DMS53 treated with DMSO at 0.1 percent for 48 hours (cell line): ENCODE measurements around the gene LRP2.
"Not testable (repeated sequence)": the region's sequence is repeated elsewhere in the genome, so short reads cannot be mapped to it uniquely, and the experiment has no call there.

Experiments
- DNase-seq: peaks from one replicate; lab custom pipeline; 2025; ENCODE audit not compliant: unreplicated experiment; lab: John Stamatoyannopoulos, UW

LRP2 gene

DNA sequence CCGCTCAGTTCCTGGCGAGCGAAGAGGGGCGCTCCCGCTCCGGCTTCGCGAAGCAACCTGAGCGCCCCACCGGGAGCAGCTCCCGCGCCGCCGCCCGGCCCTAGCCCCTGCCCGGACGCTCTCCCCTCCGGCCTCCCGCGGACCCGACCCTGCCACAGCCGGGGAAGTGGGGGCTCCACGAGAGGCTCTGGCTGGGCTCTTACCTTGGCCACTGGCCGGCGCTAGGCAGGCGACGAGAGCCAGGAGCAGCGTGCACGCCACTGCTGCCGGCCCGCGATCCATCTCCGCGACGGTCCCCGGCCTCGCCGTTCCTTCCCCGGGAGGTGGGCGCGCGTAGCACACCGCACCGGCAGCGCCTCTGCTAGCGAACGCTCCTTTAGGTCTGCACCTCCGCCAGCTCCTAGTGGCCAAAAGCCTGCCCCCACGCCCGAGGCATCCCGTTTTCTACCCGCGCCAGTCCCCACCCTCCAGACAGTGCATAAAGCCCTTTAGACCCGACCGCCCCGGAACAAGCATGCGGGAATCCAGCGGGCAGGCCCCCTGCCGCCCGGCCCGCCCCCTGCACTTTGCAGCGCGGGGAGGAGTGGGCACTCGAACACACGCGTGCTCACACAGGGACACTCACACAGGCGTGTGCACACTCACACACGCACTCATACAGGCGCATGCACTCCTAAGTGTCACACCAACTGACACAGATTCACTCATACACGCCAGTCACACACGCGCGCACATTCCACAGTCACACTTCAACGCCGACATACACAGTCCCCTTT, at the start of gene LRP2:
Gene LRP2 (minus strand): TSS at position 417 of the 776 bp plus-strand sequence. CDS start 135 bp downstream, at position 282.
- peak; percentile 25 for DNase-seq

DNA sequence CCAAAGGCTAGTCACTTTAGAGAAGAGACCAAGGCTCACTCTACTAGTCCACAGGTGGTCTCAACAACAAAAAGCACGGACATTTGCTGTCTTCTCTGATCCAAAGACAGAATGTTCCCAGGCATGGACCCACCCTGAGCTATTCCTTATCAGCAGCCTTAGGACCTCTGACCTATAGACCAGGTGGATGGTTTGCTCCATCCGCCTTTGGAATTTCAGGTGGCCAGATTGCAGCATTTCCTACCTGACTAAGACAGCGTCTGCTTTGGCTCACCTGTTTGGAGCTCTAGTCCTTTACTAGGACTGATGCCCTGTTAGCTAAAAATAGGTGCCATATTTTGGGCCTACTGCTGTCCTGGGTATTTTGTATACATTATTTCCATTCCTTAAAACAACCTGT, 44.6 kb upstream of the LRP2 start:
- DNase-seq = no peak

DNA sequence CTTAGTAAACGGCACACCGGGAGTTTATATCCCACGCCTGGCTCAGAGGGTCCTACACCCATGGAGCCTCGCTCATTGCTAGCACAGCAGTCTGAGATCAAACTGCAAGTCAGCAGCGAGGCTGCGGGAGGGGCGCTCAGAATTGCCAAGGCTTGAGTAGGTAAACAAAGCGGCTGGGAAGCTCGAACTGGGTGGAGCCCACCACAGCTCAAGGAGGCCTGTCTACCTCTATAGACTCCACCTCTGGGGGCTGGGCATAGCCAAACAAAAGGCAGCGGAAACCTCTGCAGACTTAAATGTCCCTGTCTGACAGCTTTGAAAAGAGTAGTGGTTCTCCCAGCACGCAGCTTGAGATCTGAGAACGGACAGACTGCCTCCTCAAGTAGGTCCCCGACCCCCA, 37.2 kb upstream of the LRP2 start:
- DNase-seq = not testable (repeated sequence)

DNA sequence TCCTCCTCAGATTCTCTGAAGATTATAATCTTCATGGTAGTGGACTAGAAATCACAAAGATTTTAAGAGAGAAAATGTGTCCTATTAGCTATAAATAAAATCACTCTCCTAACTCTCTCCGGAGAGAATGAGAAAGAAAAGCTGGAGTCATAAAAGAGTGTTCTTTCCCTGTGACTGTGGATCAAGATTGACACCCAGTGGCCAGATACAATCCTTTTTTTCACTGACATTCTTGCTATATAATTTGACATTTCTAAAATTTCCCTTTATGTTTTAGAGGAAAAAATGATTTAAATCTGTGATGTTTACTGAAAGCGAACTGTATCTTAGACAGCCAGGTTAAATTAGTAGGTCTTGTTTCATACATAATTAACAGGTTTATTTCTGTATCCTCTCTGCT, 35.4 kb upstream of the LRP2 start:
- DNase-seq = peak; percentile 51

DNA sequence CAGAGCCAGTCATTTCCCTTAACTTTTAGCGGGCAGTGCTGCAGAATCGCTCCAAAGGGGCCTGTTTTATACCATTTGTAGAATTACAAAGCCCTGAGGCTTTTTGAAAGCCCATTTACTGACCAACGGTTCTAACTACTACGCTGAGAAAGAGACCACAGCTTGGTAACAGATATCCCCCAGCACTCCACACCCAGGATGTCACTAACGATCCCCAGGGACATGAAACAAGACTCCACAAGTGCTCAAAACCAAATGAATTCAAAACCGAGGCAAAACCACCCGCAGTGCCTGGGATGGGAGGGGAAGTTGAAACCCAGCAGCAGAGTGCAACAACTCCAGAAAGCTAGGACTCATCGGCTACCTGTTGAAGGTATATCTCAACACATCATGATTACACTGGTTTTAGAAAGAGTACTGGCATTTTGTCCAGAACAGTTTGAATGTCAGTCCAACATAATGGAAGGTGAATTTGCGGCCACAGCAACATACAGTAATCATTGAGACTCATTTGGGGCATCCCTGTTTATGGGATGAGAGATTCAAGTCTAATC, 33.6 kb upstream of the LRP2 start:
- no peak for DNase-seq

DNA sequence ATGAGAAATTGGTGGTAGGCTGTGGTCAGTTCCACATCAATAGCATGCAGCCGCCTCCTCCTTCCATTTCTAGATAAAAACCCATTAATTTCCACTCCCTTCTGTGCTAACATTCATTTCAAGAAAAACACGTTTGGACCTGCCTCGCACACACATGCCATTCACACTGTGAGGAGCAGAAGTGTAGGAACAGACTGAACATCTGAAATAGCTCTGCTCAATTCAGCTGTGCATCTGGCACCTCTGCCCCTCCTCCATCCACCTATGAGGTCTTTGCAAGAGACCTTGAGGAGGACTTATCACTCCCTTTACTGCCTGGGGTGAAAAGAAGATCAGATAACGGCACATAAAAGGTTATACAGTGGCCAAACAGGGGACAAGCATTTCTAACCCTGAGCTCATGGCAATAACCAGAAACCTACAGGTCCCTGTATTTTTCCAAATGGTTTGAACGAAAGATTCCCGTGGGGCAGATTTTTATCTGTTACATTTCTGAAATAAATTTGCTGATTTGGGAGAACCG, 30.8 kb upstream of the LRP2 start:
- DNase-seq = no peak

DNA sequence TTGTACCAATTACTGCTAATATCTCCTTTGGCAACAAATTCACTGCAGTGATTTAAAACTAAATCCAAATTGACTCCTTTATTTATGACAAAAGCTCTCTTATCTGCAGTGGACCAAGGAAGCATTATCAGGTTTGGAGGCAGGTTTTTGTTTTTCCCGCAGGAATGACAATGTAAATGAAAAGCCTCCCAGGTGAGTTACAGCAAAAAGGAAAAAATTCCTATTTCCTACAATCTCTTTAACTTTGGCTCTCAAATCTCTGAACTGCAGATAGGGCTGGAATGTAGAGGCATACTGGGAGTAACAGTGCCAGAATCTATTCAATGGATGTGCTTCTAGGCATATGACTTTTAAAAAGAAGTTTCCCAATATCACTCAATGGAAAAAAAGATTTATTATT, 28.9 kb upstream of the LRP2 start:
- DNase-seq = no peak

DNA sequence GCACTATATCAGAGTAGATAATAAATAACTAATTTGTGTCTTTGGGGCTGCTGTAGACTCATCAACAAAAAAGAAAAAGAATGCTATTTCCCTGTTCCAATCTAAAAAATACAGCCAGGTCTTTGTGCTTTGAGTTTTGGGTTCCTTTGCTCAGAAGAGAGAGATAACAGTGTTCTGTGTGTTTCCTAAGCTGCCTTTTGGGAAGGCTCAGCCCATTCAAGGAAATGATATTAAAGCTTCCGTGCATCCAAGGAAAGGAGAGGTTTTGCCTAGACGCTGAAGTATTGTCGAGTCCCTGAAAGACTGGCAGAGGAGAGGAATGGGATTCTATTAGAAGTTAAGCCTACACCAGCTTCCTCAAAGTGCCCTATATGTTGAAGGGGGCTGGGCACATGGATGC, 25.8 kb upstream of the LRP2 start:
- no peak for DNase-seq

DNA sequence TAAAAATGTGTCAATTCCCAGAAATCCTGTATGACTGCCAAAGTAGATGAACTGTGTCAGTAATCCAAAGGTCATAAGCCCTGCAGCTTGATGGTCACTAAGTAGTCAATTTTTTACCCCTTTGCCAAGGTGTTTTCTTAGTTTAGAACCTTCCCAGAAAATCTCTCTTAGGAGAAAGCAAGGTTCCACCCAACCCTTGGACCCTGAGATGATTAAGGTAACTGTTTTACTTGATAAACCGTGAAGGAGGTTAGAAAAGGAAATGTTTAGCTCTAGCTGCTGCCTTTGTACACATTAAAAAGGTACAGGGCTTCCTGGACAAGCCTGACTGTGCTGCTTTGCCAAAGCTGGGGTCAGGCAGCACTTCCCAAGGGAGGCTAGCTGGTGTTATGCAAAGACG, 24.4 kb upstream of the LRP2 start:
- no peak for DNase-seq

DNA sequence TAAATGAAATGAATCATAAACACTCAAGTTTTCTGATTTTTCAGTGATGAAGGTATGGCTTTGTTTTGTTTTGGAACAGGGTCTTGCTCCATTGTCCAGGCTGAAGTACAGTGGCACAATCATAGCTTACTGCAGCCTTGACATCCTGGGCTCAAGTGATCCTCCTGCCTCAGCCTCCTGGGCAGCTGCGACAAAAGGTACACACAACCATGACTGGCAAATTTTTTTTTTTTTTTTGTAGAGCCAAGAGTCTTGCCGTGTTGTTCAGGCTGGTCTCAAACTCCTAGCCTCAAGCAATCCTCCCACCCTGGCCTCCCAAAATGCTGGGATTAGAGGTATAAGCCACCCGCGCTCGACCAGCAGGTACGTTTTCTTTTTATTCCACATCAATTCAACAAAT, 22.5 kb upstream of the LRP2 start:
- no peak for DNase-seq

DNA sequence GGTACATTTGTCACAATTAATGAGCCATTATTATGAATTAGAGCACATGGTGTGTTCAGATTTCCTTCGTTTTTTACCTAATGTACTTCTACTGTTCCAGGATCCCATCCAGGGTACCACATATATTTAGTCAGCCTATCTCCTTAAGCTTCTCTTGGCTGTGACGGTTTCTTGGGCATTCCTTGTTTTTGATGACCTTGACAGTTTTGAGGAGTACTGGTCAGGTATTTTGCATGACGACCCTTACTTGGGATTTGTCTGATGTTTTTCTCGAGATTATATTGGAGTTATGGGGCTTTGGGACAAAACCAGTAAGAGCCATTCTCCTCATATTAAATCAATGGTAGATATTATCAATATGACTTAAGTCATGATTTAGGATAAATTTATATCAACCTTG, 10.2 kb upstream of the LRP2 start:
- DNase-seq = no peak

DNA sequence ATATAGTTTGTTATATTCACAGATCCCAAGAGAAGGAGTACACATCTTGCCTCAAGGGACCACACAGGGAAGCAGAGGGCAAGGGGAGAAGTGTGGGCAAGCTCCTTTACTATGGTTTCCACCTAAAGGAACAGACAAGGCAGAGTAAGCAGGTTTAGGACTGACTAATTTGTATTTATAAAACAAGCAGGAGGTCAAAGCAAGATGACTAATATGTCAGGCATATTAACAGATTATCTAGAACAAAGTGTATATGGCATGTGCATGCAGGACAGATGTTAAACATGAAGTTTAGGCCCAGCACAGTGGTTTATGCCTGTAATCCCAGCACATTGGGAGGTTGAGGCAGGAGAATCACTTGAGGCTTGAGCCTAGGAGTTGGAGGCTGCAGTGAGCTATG, 3.7 kb upstream of the LRP2 start:
- DNase-seq = no peak

DNA sequence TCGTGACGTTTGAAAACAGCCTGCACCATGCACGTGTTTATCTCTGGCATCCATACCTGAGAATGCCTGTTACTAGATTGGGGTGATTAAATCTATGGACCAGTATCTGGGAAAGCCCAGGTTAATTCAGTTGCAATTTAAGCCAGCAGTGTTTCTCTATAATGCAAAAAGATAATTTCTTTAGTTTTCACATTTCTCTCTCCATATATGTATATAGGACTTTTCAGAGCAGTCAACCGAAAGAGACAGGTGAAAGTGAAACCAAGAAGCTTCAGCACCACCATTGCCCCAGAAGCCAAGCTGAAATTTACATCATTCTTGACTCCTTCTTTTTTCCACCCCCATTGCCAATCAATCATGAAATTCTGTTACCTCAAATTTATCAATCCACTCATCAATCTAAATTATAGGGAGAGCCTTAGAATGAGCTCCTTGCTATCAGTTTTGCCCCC, 2.7 kb upstream of the LRP2 start:
- DNase-seq = peak; percentile 70

DNA sequence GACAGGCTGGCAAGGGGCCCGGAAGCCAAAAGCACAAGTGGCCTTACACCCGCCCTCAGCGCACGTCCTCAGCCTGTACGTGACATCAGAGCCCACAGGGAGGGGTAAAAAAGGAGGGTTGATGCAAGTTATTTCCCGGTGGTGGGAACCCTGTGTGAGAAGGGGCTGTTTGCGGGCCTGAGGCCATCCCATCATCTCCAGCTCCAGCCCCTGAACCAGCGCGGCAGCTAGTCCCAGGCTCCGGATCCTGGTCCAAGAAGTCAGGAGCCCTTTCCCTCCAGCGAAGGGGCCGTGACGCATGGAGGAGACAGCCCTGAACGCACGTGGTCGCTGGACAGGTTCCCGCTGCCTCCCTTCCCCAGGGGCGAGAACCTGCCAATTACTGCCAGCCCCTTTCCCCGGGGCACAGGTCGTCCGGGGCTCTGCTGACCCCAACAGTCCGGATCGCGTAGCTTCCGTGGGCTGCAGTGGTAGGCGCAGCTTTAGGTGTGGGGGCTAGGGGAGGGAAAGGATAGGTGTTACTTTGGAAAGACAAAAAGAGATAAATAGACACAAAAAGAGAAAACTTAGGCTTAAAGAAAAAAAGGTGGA, 1.3 kb upstream of the LRP2 start:
- DNase-seq = peak; percentile 72

DNA sequence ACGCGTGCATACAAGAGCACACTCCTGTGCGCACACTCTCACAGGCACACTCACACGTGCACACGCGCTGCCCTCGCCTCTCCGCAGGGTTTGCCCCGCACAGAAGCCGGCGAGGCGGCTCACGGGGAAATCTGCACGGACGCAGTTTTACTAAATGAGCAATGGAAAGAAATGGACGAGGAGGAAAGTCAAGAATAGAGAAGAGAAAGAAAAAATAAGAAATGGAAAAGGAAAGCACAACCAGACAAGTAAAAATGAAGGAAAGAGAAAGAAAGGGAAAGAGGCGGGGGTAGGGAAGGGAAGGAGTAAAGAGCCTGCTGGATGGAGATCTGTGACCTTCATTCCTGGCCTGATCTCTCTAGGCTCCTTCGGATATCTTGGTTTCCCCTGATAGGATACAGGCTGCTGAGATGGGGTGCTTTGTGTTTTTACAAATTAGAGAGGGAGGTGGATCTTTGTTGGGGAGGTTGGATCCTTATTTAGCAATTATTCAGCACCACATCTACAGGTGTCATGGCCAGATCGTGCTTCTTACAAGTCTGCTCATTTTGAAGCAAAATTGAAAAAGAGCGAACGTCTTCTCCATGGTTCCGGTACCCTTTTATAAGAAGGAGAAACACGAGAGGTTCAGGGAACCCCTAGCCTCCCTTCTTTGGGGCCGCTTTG, 693 bp upstream of the LRP2 start:
- peak; percentile 50 for DNase-seq

DNA sequence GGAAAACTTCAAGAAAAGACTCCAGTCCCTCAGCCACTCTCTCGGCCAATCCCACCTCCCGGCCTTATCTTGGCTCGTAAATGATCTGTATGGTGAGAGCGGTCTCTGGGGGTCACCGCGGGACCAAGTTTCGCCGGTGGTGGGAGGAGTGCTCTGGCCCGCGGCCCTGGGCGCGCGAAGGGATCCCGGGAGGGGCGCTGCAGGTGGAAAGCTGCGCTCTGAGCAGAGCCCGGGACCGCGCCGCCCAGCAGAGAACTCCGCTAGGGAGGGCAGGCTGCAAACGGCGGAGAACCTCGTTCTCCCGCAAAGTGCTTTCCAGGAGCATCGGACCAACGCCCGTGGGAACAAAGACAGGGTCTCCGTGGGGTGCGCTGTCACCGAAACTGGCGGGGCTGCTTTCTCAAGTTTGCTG, 622 bp downstream of the LRP2 start:
- peak; percentile 17 for DNase-seq

DNA sequence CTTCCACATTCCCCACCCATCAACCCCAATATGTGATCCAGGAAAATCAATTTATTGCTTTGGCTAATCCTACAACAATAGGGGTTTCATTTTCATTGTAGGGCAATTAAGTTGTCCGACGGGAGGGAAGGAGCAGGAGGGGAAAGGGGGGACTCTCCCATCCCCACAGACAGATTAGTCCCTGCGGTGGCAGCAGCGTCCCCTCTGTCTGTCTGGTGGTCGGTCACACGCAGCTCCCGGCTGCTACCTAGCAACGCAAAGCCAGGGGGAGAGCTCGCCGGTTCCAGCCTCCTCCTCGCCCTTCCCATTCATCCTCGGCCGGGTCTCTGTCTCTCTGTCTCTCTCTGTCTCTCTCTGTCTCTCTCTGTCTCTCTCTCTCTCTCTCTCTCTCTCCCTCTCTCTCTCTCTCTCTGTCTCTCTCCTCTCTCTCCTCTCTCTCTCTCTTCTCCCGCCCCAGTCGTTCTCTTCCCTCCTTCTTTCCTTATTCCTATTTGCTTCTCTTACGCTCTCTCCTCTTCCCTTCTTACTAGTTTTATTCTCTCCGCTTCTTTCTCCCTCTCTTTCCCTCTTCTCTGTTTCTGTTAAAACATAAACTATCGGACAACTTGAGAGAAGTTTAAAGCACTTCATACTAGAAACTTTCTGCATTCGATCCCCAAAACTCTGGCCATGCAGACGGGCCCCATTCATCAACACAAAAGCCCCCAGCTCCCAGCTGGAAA, 1.2 kb downstream of the LRP2 start:
- DNase-seq = no peak

DNA sequence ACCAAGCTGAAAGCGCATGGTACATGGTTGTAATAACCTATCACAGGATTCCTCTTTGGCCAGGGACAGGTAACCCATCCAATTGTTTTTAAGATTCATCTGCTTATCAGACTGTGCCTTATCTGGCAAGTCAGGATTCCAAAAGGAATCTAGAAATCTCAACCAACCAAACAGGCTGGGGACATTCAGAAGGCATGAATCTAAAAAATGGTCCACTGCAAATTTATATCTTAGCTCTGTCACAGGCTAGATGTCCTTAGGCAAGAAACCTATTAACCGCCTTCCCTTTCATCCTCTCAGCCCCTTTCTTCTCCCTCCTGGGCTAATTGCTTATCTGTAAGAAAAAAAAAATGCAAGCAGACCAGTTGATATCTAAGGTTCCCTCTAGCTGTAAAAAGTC, 4.3 kb downstream of the LRP2 start:
- DNase-seq = no peak

DNA sequence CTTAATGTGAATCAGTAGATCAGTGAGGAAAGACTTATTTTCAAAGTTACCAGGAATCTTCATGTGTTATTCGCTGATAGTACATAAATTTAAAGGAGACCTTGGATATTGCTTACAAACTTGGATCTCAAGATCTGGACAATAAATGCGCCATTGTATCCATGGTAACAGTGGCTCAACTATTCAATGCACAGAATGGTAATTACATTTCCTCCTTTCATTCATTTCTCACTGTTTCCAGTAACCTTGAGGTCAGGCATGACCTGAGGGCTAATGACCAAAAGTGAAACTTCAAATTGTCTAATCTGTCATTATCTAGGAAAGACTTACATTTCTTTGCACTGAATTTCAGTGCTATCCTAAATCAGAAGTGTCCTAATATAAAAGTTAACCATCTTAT, 8.1 kb downstream of the LRP2 start:
- DNase-seq = no peak

DNA sequence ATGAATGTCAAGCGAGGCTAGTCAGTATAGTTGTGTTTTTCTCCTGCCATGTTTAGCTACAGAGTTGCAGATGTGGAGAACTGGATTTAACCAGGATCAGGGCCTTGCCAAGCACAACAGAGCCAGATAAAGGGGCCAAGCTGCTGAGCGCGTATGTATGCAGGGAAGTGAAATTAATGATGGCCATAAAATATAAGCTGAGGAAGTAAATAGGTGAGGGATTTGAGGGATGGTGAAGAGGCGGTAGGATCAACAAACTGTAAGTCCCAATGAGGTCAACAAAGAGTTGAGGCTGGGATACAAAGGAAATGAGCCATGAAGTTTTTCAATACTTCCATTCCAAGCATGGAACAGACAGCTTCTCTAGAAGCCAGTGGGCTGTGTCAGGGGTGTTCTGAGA, 10.6 kb downstream of the LRP2 start:
- peak; percentile 45 for DNase-seq

DNA sequence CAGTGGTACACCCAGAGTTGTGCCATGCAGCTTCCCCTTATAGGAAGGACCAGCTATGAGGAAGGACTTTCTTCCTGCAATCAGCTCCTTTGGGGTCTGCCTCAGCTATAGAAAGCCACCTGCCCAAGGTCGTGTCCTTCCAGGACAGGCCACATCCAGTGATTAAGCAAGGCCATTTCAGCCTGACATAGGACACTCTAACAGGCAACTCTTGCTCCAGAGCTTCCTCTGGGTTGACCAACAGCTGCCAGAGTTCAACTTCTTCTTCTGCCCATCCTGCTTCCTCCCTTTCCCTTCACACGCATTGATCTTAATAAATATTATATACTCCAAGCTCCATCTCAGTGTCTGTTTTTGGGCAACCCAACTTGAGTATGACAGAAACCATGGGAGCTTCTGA, 12.8 kb downstream of the LRP2 start:
- DNase-seq = no peak
